Fibroblast of villous mesenchyme (primary cell): Measurements from ENCODE around the gene BNIP1. TPM values are rescaled to one million over a fixed set of nuclear protein-coding genes. Genes with fewer than 3 reads are reported as not detected.
A peak's percentile ranks its signal among the peaks of the same experiment; 100 is the strongest.

ENCODE experiments used
- DNase-seq: peaks from one replicate; pipeline ENCODE4 v3.0.0-alpha.2; 2010; ENCODE audit warnings: low read depth
- H3K4me3 ChIP-seq: 2 replicates; pipeline ENCODE4 v1.5.1; 2011; ENCODE audit warnings: low read depth, mild to moderate bottlenecking, low read length
- CTCF ChIP-seq: IDR thresholded peaks from 2 replicates; pipeline ENCODE4 v1.5.1; 2012; ENCODE audit warnings: low read depth, mild to moderate bottlenecking, low read length; ENCODE audit not compliant: insufficient read depth
- total RNA-seq: library from RNA; depleted of rRNA; stranded (reverse); fragments of >200 nt; gene quantifications from 2 replicates; pipeline ENCODE4 v1.2.3, GENCODE V29; 2012

The BNIP1 gene
- total RNA-seq: 18.4 and 21.6 TPM in 2 replicates

- H3K4me3 ChIP-seq: peak within 1 kb of the TSS; percentile 100
- TF ChIP-seq CTCF: peak; percentile 99
- peak; percentile 95 for DNase-seq
These were observed at the start of gene BNIP1 for GRCh38 chr5:173144200-173145176. BNIP1 (plus strand) TSS chr5:173144531; CDS start chr5:173144546, 15 bp downstream.

- H3K4me3 ChIP-seq: no peak overlapping the region
- TF ChIP-seq CTCF: no peak
- DNase-seq: no peak
These were observed 45.5 kb upstream of the BNIP1 start for GRCh38 chr5:173098787-173099186.

- no peak overlapping the region for H3K4me3 ChIP-seq
- no peak for DNase-seq
- TF ChIP-seq CTCF: no peak
These were observed 44.9 kb upstream of the BNIP1 start for GRCh38 chr5:173099461-173099860.

- no peak for TF ChIP-seq CTCF
- no peak for DNase-seq
- no peak overlapping the region for H3K4me3 ChIP-seq
These were observed 43.1 kb upstream of the BNIP1 start for GRCh38 chr5:173101245-173101644.

- H3K4me3 ChIP-seq: no peak overlapping the region
- DNase-seq: no peak
- TF ChIP-seq CTCF: no peak
These were observed 40.9 kb upstream of the BNIP1 start for GRCh38 chr5:173103411-173103810.

GRCh38 chr5:173108914-173109313, 35.4 kb upstream of the BNIP1 start:
- no peak overlapping the region for H3K4me3 ChIP-seq
- no peak for TF ChIP-seq CTCF
- no peak for DNase-seq

GRCh38 chr5:173114536-173114935, 29.8 kb upstream of the BNIP1 start:
- no peak for DNase-seq
- no peak overlapping the region for H3K4me3 ChIP-seq
- TF ChIP-seq CTCF: no peak
